B cell (primary cell): ENCODE data around the gene PDIA2.

Experiments
- CTCF ChIP-seq: fragments of 200-600 bp; IDR thresholded peaks from one replicate; pipeline ENCODE4 v1.8.0; 2022; ENCODE audit warnings: antibody characterized with exemption, mild to moderate bottlenecking
- EZH2 ChIP-seq: IDR thresholded peaks from 2 replicates; pipeline ENCODE4 v1.6.1; 2012; ENCODE audit warnings: borderline replicate concordance, low read depth, mild to moderate bottlenecking, moderate library complexity, low read length; ENCODE audit not compliant: insufficient read depth, poor library complexity, severe bottlenecking

DNA sequence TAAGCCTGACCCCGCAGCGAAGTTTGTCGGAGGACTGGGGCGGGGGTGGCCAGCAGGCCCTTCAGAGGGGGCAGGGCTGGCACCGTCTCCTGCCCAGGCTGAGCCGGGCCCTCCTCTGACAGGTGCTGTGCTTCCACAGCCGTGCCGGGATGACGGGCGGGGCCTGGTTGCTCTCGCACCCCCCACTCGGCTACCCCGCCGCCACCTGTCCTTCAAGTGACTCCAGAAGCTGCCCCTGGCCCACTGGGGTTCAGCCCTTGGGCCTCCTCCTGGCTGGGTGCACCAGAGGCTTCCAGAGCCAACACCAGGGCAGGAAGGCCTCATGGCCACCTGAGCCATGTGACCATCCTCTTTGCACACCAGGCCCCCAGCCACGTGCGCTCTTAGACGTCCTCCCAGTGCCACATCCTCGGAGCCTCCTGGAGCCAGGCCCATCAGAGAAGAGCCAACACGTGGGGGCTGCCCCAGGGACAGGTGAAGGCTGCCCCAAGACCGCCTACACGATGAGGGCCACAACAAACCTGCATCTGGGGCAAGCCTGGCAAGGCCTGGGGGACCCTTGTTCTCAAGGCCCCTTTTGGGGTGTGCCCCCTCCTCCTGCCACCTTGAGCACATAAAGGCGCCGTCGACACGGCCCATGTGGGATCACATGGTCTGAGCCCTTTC, 7.2 kb downstream of the PDIA2 start:
- TF ChIP-seq CTCF (no peak), EZH2 (no peak)
